Activated CD8-positive, alpha-beta memory T cell treated with anti-CD3 and anti-CD28 coated beads for 4 hours (primary cell): ENCODE results near the gene STAB1.
A peak's percentile ranks its signal among the peaks of the same experiment; 100 is the strongest.

Experiments
- DNase-seq, 2 donors: peaks; one replicate each; pipeline ENCODE4 v3.0.0-alpha.2; 2020; ENCODE audit warnings: low read depth in 2 of 2

Gene STAB1

GRCh38 chr3:52535411-52536111 lies 40.4 kb downstream of the STAB1 start:
- no peak for DNase-seq

DNA sequence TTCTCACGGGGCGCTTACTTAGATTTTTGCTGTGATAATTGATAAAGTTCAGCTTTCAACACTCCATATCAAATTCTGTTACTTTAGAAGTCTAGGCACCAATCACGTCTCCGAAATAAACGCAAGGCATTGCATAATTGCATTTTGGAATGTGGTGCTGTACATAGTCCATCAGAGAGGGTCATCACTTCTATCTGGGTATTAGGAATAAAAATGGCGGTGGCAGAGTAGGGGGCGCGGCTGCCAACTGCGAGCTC lies 40.9 kb downstream of the STAB1 start:
- no peak for DNase-seq

- DNase-seq, result peak; percentile 94 to 96
These were observed 41.4 kb downstream of the STAB1 start, which contains the start of gene UQCC5 for GRCh38 chr3:52536369-52537164. UQCC5 (plus strand) TSS chr3:52536605; CDS start chr3:52536756, 151 bp downstream.

DNA sequence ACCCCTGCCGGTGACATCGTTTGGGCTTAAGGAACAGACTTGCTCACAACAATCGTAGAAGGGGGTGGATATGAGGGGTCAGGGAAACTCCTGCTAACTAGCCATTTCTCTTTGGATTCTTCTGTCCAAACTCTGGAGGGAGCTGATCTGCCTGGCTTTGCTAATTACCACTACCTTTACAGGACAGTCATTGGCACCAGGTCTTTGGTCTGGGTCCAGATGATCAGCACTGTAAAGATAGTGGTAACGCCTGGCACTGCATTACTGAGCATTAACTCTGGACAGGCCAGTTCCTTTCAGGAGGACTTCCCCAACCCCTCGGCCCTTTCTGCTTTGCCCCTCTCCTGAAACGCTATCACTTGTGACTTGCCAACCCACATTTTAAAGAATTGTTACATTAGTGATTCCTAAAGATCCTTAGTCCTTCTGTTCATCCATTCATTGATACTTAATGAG lies 42.1 kb downstream of the STAB1 start:
- no peak for DNase-seq

GRCh38 chr3:52537726-52538421 lies 42.7 kb downstream of the STAB1 start:
- DNase-seq, result no peak

DNA sequence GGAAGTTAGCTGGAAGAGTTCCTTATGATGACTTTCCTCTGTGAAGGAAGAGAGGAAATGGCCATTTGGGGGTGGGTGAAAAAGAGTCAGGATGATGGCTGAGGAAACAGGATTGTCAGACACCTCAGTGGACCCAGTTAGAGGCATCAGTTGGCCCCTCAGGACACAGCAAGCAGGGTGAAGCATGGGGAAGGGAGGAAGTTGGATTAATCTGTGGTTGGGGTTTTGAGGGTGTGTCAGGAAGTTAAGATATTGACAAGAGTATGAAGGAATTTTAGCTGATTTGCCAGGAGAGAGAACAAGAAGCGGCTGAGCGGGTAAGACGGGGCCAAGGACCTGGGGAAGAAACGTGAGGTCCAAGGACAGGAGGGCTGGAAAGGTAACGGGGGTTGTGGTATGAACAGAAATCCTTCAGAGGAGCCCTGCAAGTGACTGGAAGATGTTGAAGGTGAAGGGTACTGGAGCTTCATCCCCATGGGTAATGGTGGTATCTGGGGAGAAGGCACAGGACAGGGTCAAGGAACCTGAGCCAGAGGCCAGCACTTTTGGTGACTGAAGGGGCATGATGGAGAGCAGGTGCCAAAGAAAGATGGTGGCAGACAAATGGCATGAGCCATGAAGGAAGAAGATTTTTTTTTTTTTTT lies 44.0 kb downstream of the STAB1 start:
- DNase-seq, result no peak

DNA sequence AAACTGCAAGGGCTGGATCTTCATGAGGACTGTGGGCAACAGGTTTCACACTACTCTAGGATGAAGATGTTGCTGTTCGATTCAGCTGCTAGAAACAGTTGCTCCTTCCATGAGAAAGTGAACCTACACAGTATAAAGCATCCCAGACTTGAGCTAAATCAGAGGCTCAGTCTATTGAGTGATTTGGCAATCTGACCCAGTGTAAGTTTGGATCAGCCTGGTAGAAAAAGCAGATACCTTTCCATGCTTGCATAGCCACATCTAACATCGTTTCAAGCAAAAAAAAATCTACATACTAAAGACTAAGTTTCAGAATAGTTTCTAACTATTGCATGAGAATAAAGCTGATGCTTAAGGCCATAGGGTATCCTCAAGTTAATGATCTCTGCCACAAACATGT lies 45.9 kb downstream of the STAB1 start:
- DNase-seq, result no peak

DNA sequence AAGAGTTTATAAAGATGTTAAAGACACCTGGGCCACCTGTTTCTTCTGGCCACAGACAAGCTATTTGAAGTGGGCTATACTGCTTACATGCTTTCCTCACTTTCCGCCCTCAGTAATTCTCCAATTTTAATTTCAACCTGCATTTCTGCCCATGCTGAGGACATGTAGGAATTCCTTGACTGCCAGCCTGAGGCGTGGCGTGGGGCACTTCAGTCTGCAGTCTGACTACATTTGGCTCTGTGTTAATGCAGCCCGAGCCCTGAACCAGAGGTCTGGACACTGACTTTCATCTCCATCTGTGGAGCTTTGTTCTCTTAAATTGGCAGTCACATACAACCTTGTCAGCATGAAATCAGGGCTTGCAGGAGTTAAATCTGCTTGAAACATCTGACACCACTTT lies 49.8 kb downstream of the STAB1 start:
- DNase-seq, result no peak

DNA sequence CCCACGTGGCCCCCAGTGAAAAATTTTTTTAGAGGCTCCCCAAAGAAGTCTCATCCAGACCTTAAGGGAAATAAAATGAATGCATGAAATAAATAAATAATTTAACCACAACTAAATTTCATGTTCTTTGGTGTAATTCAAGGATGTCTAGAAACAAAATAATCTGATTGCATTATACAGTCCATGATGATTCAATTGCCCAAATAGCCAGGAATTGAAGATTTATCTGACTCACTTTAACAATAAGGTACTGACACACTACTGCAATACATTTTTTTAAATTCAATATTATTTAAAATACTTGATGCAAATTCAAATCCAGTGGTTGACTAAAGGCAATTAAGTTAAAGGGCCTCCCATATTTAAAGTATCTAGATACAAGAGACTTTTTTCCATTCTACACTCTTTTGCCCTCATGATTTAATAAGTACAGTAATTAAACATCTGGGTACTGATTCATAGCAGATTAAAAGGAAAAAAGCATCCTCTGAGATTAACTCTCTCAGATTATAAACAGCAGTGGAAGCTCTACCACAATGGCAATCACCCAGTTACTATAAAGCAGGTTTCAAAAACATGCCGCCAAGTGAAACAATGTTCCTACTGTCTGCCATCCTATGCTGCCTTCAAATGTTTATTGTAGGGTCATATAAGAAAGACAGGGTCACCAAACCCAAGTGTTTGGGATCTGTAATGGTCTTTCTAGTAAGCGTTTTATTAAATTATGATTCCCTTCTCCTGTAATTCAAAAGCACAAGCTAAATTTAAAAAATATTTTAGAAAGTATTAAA lies 51.2 kb downstream of the STAB1 start:
- DNase-seq, result no peak

DNA sequence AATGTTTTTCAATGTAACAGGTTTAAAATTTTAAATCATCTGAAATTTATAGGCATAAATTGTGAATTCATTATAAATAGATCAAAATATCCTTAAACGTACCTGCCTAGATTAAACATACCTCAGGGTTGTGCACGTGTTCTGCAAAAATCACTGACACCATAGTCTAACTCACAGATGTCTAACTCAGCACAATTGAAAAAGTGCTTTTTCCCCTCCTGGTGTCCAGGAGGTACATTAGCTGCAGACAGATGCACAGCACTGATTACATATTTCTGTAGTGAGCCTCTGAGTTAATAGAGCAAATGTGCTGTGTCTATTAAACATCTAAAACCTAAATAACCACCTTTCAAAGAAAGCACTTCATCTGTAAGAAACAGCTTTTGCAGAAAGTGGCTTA lies 52.0 kb downstream of the STAB1 start:
- DNase-seq, result no peak

- DNase-seq, result no peak
These were observed 56.0 kb downstream of the STAB1 start for GRCh38 chr3:52551118-52551517.

DNA sequence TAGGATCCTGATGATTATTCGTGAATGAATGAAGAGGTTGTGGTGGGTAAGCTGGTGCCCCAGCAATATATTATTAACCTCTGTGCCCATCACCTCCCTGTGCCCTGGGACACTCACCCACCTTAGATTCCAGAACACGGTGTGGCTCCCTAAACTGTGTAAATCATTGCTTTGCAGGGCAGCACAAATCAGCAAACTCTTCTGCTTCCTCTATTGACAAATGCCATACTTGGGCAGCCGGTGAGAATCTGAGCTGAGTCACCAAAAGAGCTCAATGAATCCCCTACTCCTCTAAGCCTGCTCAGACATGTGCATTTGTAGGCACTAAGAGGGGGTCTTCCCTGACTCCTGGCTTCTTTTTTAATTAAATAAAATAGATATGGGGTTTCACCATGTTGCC lies 57.0 kb downstream of the STAB1 start:
- DNase-seq, result no peak

GRCh38 chr3:52554026-52554755 lies 59.1 kb downstream of the STAB1 start:
- DNase-seq, result no peak

DNA sequence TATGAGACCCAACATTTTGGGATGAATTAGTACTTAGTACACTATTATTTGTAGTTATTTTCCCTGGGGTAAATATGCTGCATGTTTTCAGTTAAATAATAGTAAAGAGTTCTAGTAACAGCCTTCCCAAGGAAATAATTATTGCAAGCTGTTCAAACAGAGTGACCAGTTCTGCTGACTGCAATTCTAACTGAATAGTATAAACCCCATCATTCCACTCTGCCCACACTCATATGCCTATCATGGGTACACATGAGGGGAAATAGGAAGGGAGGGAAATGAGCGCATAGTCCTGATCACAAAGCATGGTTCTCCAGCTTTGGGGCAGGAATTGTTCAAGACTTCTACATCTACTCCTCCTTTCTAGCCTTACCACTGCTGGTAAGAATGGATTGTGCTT lies 59.9 kb downstream of the STAB1 start:
- DNase-seq, result no peak

DNA sequence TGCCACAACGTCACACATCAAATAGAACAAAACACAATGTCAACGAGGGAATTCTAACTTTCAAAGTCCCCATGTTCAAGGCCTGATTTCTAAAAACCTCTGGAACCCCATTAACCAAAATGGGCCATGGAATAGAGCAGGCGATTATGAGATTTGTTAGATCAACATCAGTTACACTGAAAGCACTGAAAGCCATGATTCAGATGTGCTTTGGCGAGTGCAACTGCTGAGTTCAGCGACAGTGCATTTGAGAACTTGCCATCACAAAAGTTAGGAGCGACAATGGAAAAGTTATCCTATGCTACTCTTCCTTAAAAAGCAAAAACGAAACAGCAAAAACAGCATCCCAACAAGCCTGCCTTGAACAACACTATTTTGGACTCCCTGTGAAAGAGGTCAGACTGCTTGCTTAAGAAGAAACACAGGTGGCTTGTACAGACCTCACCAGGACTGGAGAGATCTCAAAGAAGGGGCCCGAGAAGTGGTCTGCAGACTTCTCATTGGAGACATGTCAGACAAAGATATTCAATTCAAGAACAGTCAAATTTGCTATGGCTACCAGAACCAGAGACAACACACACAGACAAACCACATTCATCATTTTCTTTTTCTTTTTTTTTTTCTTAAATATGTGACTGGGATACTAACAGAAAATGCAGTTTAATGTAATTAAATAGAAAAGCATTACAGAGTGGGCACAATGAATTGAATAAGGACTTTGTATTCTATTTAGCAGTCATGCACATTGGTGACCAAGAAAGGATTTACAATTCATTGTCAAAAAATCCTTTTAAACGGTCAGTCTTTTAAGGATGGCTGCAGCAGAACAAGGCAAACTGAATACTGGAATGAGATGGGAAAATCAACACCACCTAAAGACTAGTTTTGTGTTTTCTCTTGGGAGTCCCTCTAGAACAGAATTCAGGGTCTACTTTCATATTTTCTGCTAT lies 62.1 kb downstream of the STAB1 start:
- no peak for DNase-seq

- no peak for DNase-seq
These were observed 63.3 kb downstream of the STAB1 start for GRCh38 chr3:52558436-52558835.

GRCh38 chr3:52561028-52561747 lies 66.0 kb downstream of the STAB1 start:
- no peak for DNase-seq

GRCh38 chr3:52563984-52564383 lies 68.8 kb downstream of the STAB1 start:
- no peak for DNase-seq

DNA sequence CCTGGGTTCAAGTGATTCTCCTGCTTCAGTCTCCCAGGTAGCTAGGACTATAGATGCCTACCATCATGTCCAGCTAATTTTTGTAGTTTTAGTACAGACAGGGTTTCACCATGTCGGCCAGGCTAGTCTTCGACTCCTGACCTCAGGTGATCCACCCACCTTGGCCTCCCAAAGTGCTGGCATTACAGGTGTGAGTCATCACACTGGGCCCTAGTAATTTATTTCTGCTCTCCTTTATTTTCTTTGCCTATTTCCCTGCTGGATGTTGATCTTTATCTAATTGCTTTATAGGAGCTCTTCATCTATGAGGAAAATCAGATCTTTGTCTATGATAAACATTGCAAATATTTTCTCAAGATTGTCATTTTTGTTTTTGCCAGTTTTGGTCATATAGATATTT lies 72.9 kb downstream of the STAB1 start:
- DNase-seq, result no peak
